Colonic mucosa (tissue), 4 donors: Measurements from ENCODE around the gene METTL25B. TPM values are rescaled to one million over a fixed set of nuclear protein-coding genes. Genes with fewer than 3 reads are reported as not detected.

Experiments
- DNase-seq: peaks from one replicate; pipeline ENCODE4 v3.0.0-alpha.2; 2020
- H3K27ac ChIP-seq: fragments of 200-600 bp; one replicate; pipeline ENCODE4 v1.8.0; 2021
- H3K27me3 ChIP-seq: fragments of 200-600 bp; one replicate; pipeline ENCODE4 v1.8.0; 2021
- H3K36me3 ChIP-seq: fragments of 200-600 bp; one replicate; pipeline ENCODE4 v1.8.0; 2021
- H3K4me1 ChIP-seq: fragments of 200-600 bp; one replicate; pipeline ENCODE4 v1.8.0; 2021; ENCODE audit warnings: mild to moderate bottlenecking
- H3K4me3 ChIP-seq: fragments of 200-600 bp; one replicate; pipeline ENCODE4 v1.8.0; 2021
- H3K9ac ChIP-seq, 2 donors: one replicate each; pipeline ENCODE4 v1.7.0; 2013; ENCODE audit warnings: control low read depth in 2 of 2, low read depth in 2 of 2, low read length in 2 of 2
- H3K9me3 ChIP-seq: fragments of 200-600 bp; one replicate; pipeline ENCODE4 v1.8.0; 2021
- CTCF ChIP-seq: fragments of 200-600 bp; IDR thresholded peaks from one replicate; pipeline ENCODE4 v1.8.0; 2022; ENCODE audit warnings: antibody characterized with exemption, mild to moderate bottlenecking
- intact Hi-C: fragments of 100-400 bp; cut with DNase I; formaldehyde crosslinking; loops from one replicate; pipeline ENCODE4 v1.14.1; 2022
- total RNA-seq, 2 donors: library from RNA; stranded (reverse); fragmentation: NEBNext Ultra II Directional in 1 of 2; extraction: Animal tissue kit (Norgen Biotek cat#: 25700) in 1 of 2; gene quantifications; one replicate each; pipeline ENCODE4 v1.2.1, GENCODE V29; 2021
- donor health status: healthy.
- donor health status: DM: no; HTN: no; CAD: no.
- donor health status: DM: no; HTN: no; CAD: no.

Gene METTL25B
- total RNA-seq, 2 donors from 2014 or later, result 31.3 to 51.9 TPM

- no peaks in the 10 kb centered on the region for H3K27me3 ChIP-seq
Measured at GRCh38 chr1:156692441-156692924, 35.8 kb upstream of the METTL25B start.

GRCh38 chr1:156692925-156693847 lies 35.1 kb upstream of the METTL25B start:
- no peaks in the 10 kb centered on the region for H3K27me3 ChIP-seq
- no peak for TF ChIP-seq CTCF
- peaks cover 7% of the 10 kb centered on the region for H3K4me1 ChIP-seq
- intact Hi-C loops, result no loop called here
- H3K9me3 ChIP-seq, result no peaks in the 10 kb centered on the region
- no peak overlapping the region for H3K27ac ChIP-seq
- no peaks in the 10 kb centered on the region for H3K36me3 ChIP-seq
- H3K4me3 ChIP-seq, result no peak overlapping the region
- H3K9ac ChIP-seq, result no peak overlapping the region
- DNase-seq, result no peak

More at GRCh38 chr1:156692441-156692924, 35.8 kb upstream of the METTL25B start:
- TF ChIP-seq CTCF, result no peak
- intact Hi-C loops, result no loop called here
- no peak for DNase-seq
- Histone ChIP-seq H3K36me3 (no peaks in the 10 kb centered on the region), H3K9ac (no peak overlapping the region), H3K9me3 (no peaks in the 10 kb centered on the region), H3K4me3 (no peak overlapping the region), H3K4me1 (peaks cover 7% of the 10 kb centered on the region), H3K27ac (no peak overlapping the region)

GRCh38 chr1:156693848-156694689 lies 34.2 kb upstream of the METTL25B start:
- DNase-seq, result peak; percentile 36
- no peak overlapping the region for H3K4me3 ChIP-seq
- intact Hi-C loops, result no loop called here
- TF ChIP-seq CTCF, result no peak
- peaks cover 7% of the 10 kb centered on the region for H3K4me1 ChIP-seq
- no peaks in the 10 kb centered on the region for H3K36me3 ChIP-seq
- no peaks in the 10 kb centered on the region for H3K27me3 ChIP-seq
- H3K27ac ChIP-seq, result no peak overlapping the region
- no peaks in the 10 kb centered on the region for H3K9me3 ChIP-seq
- no peak overlapping the region for H3K9ac ChIP-seq

- H3K27ac ChIP-seq, result no peak overlapping the region
- no peak overlapping the region for H3K9ac ChIP-seq
- intact Hi-C loops, result no loop called here
- H3K4me3 ChIP-seq, result no peak overlapping the region
- no peaks in the 10 kb centered on the region for H3K9me3 ChIP-seq
- H3K36me3 ChIP-seq, result no peaks in the 10 kb centered on the region
- DNase-seq, result no peak
- peaks cover 1% of the 10 kb centered on the region for H3K4me1 ChIP-seq
- H3K27me3 ChIP-seq, result no peaks in the 10 kb centered on the region
- TF ChIP-seq CTCF, result no peak
Measured at GRCh38 chr1:156694690-156694962, 33.6 kb upstream of the METTL25B start.

- no peak overlapping the region for H3K9ac ChIP-seq
- no peaks in the 10 kb centered on the region for H3K36me3 ChIP-seq
- H3K27ac ChIP-seq, result no peak overlapping the region
- no peak for DNase-seq
- intact Hi-C loops, result no loop called here
- H3K9me3 ChIP-seq, result no peaks in the 10 kb centered on the region
- no peaks in the 10 kb centered on the region for H3K27me3 ChIP-seq
- no peaks in the 10 kb centered on the region for H3K4me1 ChIP-seq
- no peak overlapping the region for H3K4me3 ChIP-seq
- no peak for TF ChIP-seq CTCF
Measured at GRCh38 chr1:156696755-156697154, 31.5 kb upstream of the METTL25B start.
